HAP-1 (cell line): Measurements from ENCODE around the gene BCOR.
A peak's percentile ranks its signal among the peaks of the same experiment; 100 is the strongest.

ENCODE experiments used
- DNase-seq, 2 experiments: peaks; one replicate each; pipeline ENCODE4 v3.0.0-alpha.2; 2016 to 2020; ENCODE audit warnings: low spot score in 2 of 2
- H3K27me3 ChIP-seq: fragments of 250-450 bp; sonication (Bioruptor Pico); 2 replicates; pipeline ENCODE4 v1.5.1; 2020; ENCODE audit warnings: low read depth, mild to moderate bottlenecking, moderate library complexity
- H3K36me3 ChIP-seq: fragments of 250-450 bp; sonication (Bioruptor Pico); replicated peaks from 2 replicates; pipeline ENCODE4 v1.5.1; 2020; ENCODE audit warnings: mild to moderate bottlenecking
- H3K4me1 ChIP-seq: fragments of 250-450 bp; sonication (Bioruptor Pico); 2 replicates; pipeline ENCODE4 v1.5.1; 2020; ENCODE audit warnings: mild to moderate bottlenecking
- H3K4me3 ChIP-seq: fragments of 250-450 bp; sonication (Bioruptor Pico); 2 replicates; pipeline ENCODE4 v1.5.1; 2020; ENCODE audit warnings: mild to moderate bottlenecking, moderate library complexity
- H3K9me3 ChIP-seq: fragments of 250-450 bp; sonication (Bioruptor Pico); 2 replicates; pipeline ENCODE4 v1.5.1; 2020; ENCODE audit warnings: mild to moderate bottlenecking, moderate library complexity
- in situ Hi-C: fragments of 300-500 bp; cut with MboI; formaldehyde crosslinking; loops from 3 replicates; pipeline ENCODE4 v1.14.3; 2020; ENCODE audit warnings: low sequenced_read_pairs, inconsistent platforms, mixed read lengths

Gene BCOR

GRCh38 chrX:40015693-40016092 lies 82.1 kb downstream of the BCOR start:
- Histone ChIP-seq H3K36me3 (no peaks in the 10 kb centered on the region), H3K27me3 (no peaks in the 10 kb centered on the region), H3K9me3 (no peaks in the 10 kb centered on the region), H3K4me3 (no peak overlapping the region), H3K4me1 (peaks cover 30% of the 10 kb centered on the region)
- in situ Hi-C loops: no loop called here
- no peak for DNase-seq

GRCh38 chrX:40013266-40014195 lies 84.2 kb downstream of the BCOR start:
- peak overlapping the region; percentile 57 for H3K4me3 ChIP-seq

GRCh38 chrX:40012868-40013265 lies 84.9 kb downstream of the BCOR start:
- Histone ChIP-seq H3K36me3 (no peaks in the 10 kb centered on the region), H3K4me1 (peaks cover 22% of the 10 kb centered on the region), H3K27me3 (no peaks in the 10 kb centered on the region), H3K9me3 (no peaks in the 10 kb centered on the region), H3K4me3 (peak overlapping the region; percentile 57)
- in situ Hi-C loops: no loop called here
- DNase-seq: no peak

More at GRCh38 chrX:40013266-40014195, 84.2 kb downstream of the BCOR start:
- Histone ChIP-seq H3K36me3 (no peaks in the 10 kb centered on the region), H3K9me3 (no peaks in the 10 kb centered on the region), H3K4me1 (peaks cover 22% of the 10 kb centered on the region), H3K27me3 (no peaks in the 10 kb centered on the region)
- DNase-seq: peak; percentile 57 to 80
- in situ Hi-C loops: no loop called here

GRCh38 chrX:40012039-40012867 lies 85.5 kb downstream of the BCOR start:
- in situ Hi-C loops: no loop called here
- Histone ChIP-seq H3K4me1 (peaks cover 22% of the 10 kb centered on the region), H3K27me3 (no peaks in the 10 kb centered on the region), H3K36me3 (no peaks in the 10 kb centered on the region), H3K9me3 (no peaks in the 10 kb centered on the region), H3K4me3 (no peak overlapping the region)
- DNase-seq: no peak

GRCh38 chrX:40011322-40012038 lies 86.3 kb downstream of the BCOR start:
- no peaks in the 10 kb centered on the region for H3K9me3 ChIP-seq
- H3K36me3 ChIP-seq: no peaks in the 10 kb centered on the region
- no peak overlapping the region for H3K4me3 ChIP-seq
- no peaks in the 10 kb centered on the region for H3K27me3 ChIP-seq
- H3K4me1 ChIP-seq: peaks cover 22% of the 10 kb centered on the region
- in situ Hi-C loops: no loop called here
- DNase-seq: no peak

- H3K9me3 ChIP-seq: no peaks in the 10 kb centered on the region
- H3K4me1 ChIP-seq: peaks cover 22% of the 10 kb centered on the region
- H3K4me3 ChIP-seq: no peak overlapping the region
- DNase-seq: no peak
- no peaks in the 10 kb centered on the region for H3K27me3 ChIP-seq
- in situ Hi-C loops: no loop called here
- H3K36me3 ChIP-seq: no peaks in the 10 kb centered on the region
These were observed 87.0 kb downstream of the BCOR start for GRCh38 chrX:40010550-40011321.

- in situ Hi-C loops: no loop called here
- Histone ChIP-seq H3K27me3 (no peaks in the 10 kb centered on the region), H3K9me3 (no peaks in the 10 kb centered on the region), H3K4me3 (no peak overlapping the region), H3K4me1 (peaks cover 13% of the 10 kb centered on the region), H3K36me3 (no peaks in the 10 kb centered on the region)
- DNase-seq: no peak
These were observed 87.9 kb downstream of the BCOR start for GRCh38 chrX:40009890-40010289.

GRCh38 chrX:40009462-40009851 lies 88.3 kb downstream of the BCOR start:
- H3K27me3 ChIP-seq: no peaks in the 10 kb centered on the region
- H3K4me3 ChIP-seq: no peak overlapping the region
- H3K36me3 ChIP-seq: no peaks in the 10 kb centered on the region
- no peak for DNase-seq
- H3K9me3 ChIP-seq: no peaks in the 10 kb centered on the region
- in situ Hi-C loops: no loop called here
- peaks cover 13% of the 10 kb centered on the region for H3K4me1 ChIP-seq

- Histone ChIP-seq H3K27me3 (no peaks in the 10 kb centered on the region), H3K4me1 (peaks cover 12% of the 10 kb centered on the region), H3K4me3 (no peak overlapping the region), H3K9me3 (no peaks in the 10 kb centered on the region), H3K36me3 (no peaks in the 10 kb centered on the region)
- in situ Hi-C loops: no loop called here
- DNase-seq: no peak
These were observed 88.8 kb downstream of the BCOR start for GRCh38 chrX:40008791-40009461.

- Histone ChIP-seq H3K36me3 (no peaks in the 10 kb centered on the region), H3K4me1 (peaks cover 8% of the 10 kb centered on the region), H3K9me3 (no peaks in the 10 kb centered on the region), H3K27me3 (no peaks in the 10 kb centered on the region), H3K4me3 (no peak overlapping the region)
- no peak for DNase-seq
- in situ Hi-C loops: no loop called here
These were observed 89.7 kb downstream of the BCOR start for GRCh38 chrX:40007756-40008705.

- H3K27me3 ChIP-seq: no peaks in the 10 kb centered on the region
These were observed 90.5 kb downstream of the BCOR start for GRCh38 chrX:40007131-40007755.

More at GRCh38 chrX:40007131-40007755, 90.5 kb downstream of the BCOR start:
- Histone ChIP-seq H3K4me3 (no peak overlapping the region), H3K36me3 (no peaks in the 10 kb centered on the region), H3K4me1 (peaks cover 5% of the 10 kb centered on the region), H3K9me3 (no peaks in the 10 kb centered on the region)
- DNase-seq: no peak
- in situ Hi-C loops: no loop called here
